RPMI8226 (cell line): ENCODE measurements around the gene CYP26B1.

Source experiments
- DNase-seq: peaks from one replicate; pipeline ENCODE4 v3.0.0-alpha.2; 2015

CYP26B1 gene

DNA sequence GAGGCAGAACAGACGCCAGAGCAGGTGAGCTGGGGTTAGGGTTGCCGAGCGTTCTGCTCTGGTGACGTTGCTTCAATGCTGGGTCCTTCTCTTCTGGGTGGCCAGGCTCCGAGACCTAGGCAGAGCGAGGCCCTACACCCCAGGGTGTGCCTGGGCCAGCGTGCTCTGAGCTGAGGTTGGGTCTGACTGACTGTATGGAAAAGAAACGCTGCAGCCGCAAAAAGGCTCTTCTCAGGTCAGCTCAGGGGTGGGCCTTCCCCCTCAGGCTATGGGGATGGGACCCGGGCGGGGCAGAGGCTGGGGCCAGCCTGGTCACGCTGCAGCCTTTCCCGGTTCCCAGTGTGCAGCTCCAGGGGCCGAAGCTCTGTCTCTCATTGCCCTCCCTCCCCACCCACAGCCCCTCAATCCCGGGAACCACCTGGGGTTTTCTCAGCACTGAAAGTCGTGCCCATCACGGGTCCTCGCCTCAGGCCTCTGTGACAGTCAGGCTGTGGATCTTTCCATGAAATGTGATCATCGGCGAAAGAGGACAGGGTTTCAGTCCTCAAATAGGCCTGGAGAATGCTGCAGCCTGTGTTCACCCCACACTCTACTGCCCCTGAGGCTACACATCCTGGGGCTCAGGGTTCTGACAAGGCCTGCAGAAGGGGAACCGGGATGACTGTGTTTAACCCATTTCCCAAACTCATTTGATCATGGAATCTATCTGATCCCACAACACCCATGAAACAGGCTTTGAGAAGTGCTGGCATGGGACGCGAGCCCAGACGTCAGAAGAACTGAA lies 19.4 kb downstream of the CYP26B1 start:
- DNase-seq, result no peak

DNA sequence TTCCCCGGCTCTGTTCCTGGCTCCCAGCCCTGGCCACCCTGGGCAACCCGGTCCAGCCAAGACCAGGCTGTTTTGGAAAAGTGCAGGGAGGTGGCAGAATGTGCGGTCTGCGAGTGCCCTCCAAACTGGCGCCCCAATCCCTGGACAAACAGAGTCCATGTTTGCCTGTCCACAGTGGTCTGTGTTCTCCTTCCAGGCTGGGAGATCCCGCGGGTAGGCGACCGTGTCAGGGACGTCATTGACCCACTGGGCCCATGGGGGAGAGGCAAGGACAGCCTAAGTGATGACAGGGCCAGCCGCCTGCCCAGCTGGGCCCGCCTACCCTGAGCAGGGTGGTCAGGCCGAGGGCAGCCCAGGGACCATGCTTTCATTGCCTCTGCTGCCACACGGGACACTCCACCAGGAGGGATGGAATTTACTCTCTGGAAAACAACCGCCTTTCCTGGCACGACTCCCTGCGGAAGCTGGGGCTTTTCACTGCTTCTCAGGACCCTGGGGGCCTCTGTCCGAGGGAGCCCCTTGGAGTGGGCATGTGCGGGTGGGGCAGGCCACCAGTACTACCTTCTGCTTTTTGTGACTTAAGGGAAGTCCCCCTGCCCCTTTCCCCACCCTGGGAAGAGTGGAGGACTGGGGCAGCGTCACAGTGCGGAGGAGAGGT lies 20.1 kb downstream of the CYP26B1 start:
- DNase-seq, result no peak

DNA sequence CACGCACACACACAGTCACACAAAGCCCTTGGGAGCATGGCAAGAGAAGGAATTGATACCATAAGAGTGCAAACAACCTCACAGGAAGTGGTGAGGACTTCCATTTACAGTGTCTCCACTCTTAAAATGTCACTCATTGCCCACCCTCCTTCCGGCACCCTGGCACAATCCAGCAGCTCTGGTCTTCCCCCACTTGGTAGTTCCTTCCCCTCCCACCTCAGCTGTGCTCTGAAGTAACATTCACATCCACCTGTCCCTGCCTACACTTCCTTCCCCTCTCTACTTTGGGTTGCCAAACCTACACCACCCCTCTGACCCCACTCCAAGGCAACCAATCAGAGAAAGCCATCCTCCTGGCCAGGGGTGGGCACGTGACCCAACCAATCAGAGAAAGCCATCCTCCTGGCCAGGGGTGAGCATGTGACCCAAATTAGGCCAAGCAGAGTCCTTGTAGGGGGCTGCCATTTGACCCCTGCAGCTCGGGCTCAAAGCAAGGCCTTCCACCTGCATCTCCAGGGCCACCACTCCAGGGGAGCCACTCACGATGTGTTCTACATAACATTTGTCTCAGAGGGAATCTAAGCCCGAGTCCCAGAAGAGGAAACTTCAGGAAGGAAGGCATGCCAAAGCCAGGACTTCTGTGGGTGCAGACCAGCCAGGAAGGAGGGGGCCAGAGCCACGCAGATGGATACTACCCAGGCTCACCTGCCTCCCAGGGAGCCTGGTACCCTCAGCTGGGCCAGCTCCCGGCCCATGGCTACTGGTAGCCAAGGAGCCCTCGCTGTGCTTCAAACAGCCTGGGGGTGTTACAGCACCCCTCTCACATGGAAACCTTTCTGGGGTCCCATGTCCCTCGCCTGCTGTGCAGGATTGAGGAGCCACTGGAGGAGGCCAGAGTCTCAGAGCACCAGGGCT lies 21.2 kb downstream of the CYP26B1 start:
- no peak for DNase-seq

DNA sequence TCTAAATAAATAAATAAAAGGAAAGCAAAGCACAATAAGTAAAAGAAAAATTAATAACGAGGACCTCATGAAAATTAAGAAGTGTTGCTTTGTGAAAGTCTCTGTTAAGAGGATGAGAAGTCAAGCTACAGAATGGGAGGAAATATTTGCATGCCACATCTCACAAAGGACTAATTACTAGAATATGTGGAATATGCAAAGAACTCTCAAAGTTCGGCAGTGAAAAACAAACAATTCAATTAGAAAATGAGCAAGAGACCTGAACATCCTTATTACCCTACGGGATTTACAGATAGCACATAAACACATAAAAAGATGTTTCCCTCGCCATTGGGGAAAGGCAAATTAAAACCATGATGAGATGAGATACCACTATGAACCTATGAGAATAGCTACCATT lies 23.3 kb downstream of the CYP26B1 start:
- DNase-seq, result no peak

DNA sequence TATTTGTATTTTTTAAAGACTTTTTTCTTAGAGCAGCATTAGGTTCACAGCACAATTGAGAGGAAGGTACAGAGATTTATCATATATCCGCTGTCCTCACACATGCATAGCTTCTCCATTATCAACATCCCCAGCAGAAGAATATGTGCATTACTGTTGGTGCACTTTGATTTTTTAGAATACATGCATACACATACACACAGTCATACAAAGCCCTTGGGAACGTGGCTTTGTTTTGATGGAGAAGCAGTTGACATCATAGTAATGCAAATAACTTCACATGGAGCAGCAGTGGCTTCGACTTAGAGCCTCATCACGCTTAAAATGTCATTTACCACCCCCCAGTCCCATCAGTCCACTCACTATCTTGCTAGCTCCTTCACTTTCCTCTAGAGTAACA lies 26.5 kb downstream of the CYP26B1 start:
- no peak for DNase-seq

DNA sequence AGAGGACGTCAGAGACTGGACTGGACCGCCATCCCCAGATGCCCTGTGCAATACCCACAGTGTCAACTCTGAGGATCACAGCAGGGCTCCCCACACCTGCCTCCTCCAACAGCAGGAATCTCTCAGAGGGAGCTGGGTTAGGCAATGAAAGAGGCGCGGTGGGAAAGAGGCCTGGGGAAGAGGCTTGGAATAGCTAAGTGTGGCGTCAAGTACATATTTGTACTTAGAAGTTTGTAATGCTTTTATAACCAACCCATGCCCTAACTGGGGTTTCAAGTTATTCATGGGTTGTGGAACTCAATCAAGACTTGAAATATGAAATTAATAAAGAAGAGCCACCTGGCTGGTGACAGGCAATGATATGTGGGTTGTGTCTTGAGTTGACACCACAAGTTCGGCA lies 28.7 kb downstream of the CYP26B1 start:
- no peak for DNase-seq

DNA sequence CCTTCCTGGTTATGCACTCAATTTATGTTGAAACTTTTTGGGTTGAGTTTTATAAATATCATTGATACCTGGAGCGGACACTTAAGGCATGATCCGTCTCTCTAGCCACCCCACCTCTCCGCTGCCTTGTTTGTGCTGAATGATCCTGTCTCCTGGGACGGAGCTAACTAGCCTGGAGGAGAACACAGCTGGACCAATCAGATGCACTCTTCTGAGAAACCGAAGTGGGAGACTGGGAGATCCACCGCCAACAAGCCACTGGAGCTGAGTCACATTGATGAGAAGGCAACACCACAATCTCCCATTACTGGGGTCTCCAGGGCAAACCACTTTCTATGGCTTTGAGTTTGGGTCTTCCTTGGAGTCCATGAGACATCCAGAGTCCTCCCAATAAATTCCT lies 29.3 kb downstream of the CYP26B1 start:
- no peak for DNase-seq

DNA sequence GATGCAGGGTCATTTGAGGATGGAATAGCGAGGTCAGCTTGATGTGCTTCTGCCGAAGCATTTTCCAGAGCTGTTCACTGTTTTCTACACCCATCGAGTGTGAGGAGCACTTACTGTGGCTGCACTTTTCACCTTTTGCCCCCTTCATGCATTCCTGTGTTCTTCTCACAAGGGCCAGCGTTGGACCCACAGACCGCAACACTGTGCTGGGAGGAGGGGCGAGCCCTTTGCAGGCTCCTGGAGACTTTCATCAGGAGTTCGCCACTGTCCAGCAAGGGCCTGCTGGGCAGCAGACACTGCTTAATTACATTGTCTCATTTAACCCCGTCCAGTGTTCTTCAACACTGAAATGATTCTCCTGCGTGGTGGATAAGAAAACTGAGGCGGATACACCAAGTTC lies 29.9 kb downstream of the CYP26B1 start:
- no peak for DNase-seq

DNA sequence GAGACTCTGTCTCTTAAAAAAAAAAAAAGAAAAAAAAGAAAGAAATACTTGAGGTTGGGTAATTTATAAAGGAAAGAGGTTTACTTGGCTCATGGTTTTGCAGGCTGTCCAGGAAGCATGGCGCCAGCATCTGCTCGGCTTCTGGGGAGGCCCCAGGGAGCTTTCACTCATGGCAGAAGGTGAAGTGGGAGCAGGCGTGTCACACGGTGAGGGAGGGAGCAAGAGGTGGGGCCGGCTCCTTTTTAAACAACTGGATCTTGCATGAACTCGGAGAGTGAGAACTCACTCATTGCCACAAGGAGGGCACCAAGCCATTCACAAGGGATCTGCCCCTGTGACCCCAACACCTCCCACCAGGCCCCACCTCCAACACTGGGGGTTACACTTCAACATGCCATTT lies 30.6 kb downstream of the CYP26B1 start:
- no peak for DNase-seq

DNA sequence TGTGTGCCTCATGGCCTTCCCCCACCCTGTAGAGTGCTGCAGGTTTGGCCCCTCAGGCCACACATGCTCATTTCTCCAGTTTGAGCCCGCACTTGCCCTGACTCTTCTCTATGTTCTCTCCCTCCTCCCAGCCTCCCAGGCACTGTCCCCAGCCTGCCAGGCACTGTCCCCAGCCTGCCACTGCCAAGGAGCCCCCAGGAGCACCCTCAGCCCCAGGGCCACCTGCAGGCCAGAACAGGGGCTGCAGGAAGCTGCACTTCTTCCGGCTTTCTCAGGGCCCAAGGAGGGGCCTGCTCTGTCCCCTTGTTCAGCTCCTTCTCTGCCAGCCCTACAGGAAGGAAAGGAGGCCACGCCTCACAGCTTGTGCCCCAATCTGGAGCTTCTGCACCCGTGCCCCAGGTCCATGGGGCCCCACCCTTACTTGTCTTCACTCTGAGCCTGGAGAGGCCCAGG lies 31.6 kb downstream of the CYP26B1 start:
- no peak for DNase-seq

DNA sequence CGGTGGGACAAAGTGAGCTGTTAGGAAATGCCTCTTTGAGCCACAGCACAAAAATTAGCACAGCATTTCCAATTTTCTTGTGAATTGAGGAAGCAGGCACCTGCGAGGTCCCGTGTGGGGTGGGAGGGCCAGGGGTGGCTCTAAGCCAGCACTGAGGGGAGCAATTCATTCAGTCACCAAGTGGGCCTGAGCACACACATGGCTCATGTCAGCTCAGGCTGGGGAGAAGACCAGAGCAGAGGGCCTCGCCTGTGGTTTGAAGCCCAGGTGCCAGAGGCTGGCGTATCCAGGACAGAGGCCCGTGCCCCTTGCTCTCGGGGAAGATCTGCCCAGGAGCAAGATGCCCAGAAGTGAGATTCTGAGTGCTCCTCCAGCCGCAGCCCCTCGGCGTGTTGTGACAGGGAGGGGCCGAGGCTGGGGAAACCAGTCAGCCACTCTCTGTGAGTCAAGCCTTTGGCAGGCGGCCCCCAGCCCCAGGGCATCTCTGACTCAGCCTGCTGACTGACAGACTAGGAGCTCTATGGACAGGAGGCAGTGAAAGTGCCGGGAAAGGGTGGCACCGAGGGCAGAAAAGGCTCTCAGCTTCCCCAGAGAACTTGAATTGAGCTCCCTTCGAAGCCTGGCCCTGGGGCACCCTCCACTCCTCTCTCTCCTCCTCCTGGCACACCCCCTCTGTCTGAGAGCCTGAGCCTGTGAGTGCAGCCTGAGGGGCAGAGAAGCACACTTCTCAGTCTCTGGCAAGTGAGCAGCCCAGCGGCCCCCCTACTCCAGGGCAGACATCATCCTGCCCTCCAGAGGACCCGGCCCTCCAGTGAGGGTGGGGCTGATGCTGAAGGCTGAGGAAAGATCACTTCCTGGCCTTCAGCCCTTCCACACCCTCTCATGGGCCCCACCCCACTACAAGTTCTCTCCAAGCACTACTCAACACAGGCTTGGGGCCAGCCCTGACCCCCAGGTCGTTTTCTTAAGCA lies 32.3 kb downstream of the CYP26B1 start:
- DNase-seq, result no peak

DNA sequence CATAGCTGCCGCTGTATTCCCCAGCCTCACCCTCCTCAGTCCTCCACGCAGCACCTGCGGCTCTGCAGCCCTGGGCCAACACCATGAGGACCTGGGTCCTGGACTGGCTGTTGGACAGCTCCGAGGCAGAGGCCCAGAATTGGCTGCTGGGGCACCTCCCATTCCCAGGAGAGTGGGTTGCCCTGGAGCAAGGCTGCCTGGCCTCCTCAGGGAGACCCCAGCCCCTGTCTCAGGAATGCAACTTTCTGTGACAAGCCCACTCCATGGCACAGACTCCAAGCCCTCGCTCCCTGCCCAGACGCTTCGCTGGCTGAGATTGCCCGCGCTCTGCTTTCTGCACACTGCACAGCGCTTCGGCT lies 33.0 kb downstream of the CYP26B1 start:
- no peak for DNase-seq

DNA sequence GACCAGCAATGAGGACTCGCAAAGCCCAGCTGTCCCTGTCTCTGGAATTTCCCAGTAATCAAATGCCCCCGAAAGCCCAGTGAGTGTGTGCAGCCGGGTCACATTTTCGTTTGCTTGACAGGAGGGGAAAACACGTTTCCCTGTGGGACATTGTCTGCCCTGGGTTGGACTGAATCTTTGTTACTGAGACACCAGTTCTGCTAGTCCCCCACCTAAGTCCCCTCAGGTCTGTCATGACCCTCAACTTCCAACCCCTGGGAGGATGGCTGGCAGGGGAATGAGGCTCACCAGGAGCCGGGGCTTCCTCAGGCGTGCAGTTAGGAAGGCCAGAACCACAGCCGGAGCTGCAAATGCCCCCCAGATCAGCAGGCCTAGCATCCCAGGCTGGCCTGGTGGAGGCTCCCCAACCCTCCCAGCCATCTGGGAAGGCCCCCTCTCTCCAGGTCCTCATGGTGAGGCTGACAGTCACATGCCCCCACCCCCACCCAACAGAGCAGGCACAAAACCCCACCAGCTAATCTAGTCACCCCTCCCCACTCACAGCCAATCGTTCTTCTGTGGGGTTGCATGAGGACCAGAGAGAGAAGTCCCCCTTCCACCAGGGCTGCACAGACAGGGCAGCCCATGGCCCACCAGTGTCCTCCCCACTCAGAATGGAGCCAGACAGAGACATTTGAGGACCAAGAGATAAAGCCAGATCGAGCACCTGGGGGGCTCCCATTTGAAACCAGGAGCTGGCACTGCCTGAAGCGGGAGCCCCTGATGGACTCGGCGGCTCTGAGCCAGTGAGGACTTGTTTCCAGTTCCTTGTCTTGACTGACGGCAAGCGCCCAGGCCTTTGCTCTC lies 33.6 kb downstream of the CYP26B1 start:
- DNase-seq, result no peak

DNA sequence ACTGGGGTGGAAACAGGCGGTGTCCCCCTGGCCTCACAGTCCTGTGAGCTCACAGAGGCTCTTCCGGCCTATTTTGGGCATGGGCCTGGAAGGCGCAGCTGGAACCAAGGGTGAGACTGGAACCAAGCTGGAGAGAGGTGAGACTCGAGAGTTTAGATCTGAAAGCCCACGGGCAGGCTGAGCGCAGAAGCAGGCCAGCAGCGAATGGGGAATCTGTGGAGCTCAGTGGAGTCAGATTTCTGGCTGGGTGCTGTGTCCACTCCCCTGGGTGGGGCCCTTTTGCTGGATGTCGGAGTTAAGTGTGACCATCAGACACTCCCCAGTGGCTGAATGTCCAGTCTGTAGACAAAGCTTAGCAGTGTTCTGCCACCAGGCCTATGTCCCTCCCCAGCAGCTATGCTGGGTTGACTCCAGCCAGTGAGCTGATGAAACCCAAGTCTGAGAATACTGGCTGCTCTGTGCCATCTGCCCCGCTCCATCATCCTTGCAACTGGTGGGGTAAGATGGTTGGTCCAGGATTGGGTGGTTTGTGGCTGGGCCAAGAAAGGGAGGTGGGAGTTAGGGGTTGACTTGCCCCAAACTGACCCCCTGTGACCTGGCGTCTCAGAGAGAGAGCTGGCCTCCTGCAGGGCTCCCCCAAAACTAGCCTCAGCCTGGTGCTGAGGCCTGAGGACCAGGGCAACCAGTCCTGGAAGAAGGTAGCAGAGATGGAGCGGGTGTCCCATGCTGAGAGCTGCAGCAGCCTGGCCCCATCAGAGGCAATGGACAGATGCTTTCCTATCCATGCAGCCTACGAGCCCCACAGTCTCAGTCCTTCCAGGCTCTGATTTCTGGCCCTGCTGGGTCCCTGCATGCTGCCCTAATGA lies 34.4 kb downstream of the CYP26B1 start:
- no peak for DNase-seq

DNA sequence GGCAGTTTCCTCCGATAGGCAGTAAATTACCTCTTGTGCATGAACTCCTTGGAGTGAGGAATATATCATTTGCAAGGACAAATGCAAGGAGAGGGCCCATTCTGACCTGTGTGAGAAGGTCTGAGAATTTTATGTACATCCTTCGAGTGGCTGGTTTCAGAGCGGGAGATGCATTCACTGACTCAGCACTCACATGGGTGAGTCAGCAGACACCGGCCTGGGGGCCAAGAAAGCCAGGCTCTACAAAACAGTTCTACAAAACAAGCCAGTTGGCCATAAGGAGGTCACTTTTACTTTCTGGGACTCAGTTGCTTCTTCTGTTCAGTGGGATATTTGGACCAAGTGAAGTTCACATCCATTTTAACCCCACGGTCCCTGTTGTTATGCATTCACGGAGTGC lies 35.3 kb downstream of the CYP26B1 start:
- no peak for DNase-seq

DNA sequence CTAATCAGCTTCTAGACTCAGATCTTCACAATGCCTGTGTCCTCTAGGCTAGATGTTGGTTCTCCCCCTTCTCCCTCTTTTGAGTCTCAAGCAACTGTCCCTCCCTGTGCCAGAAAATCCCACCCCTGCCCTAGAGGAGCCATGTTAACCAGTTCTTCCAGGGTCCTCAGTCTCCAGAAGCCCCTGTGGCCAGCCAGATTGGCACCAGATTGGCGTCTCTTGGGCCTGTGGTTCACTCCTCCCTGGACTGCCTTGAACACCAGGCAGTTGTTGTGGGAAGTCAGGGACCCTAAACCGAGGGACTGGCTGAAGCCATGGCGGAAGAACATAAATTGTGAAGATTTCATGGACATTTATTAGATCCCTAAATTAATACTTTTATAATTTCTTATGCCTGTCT lies 36.6 kb downstream of the CYP26B1 start:
- DNase-seq, result no peak

DNA sequence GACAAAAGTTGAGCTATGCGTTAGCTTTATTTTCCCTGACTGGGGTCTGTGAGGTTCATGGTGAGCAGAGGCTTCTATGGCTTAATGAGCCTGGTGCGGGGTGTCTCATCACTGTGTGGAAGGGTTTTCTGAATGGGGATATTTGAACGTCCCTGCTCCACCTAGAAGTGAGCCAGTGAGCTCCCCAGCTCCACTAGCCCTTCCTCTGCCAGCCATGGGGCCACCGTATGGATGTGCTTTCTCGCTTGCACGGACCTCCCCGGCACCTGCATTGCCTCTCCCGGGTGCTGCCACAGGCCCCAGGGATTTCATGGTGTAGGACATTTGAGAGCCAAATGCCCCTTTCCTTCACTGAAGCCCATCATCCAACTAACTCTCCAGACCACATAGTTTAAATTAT lies 37.8 kb downstream of the CYP26B1 start:
- DNase-seq, result no peak

DNA sequence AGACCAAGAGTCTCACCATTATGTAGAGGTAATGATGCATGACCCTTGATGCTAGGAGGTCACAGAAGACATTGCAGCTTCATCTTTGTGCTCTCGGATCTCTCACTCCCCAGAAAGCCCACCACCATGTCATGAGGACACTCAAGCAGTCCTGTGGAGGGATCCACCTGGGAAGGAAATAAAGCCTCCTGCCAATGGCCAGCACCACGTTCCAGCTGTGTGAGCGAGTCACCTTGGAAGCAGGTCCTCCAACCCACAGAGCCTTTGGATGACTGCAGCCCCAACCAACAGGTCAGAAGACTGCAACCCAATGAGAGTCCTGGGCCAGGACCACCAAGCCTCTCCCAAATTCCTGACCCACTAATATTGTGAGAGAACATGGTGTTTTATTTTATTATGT lies 38.4 kb downstream of the CYP26B1 start:
- DNase-seq, result no peak

DNA sequence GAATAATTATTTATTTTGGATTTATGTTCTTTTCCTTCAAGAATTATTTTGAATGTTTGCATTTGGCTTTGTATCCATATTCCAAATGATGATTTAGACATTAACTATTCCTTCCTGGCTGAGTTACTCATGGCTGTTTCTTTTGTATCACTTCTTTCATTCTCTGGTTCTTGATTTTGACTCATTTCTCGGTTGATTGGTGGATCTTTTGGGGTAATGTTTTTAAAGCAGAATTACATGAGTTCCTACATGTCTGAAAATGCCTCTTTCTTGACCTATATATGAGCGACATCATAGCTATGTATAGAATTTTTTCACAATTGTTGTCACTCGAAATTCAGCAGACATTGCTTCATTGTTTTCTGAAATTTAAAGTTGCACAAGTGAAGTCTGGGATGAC lies 39.5 kb downstream of the CYP26B1 start:
- no peak for DNase-seq

DNA sequence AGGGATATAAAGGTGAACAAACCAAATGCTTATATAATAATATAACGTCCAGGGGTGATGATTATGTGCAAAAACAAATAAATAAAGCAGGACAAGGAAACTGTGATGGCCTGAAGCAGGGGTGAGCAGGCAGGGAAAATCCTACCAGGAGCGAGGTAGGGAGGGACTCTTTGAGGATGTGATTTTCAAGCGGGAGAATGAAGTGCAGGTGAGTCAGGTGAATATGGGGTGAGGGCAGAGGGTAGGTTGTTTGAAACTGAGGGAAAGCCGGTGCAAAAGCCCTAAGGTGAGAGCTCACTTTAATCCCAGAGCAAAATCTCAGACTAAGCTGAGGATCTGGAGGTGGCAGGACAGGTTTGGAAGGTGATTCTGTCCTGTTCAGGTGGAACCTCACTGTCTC lies 40.7 kb downstream of the CYP26B1 start:
- DNase-seq, result no peak
